ENCODE data around the gene PMF1.
"Not testable (repeated sequence)": the region's sequence is repeated elsewhere in the genome, so short reads cannot be mapped to it uniquely, and the experiment has no call there.

The PMF1 gene

DNA sequence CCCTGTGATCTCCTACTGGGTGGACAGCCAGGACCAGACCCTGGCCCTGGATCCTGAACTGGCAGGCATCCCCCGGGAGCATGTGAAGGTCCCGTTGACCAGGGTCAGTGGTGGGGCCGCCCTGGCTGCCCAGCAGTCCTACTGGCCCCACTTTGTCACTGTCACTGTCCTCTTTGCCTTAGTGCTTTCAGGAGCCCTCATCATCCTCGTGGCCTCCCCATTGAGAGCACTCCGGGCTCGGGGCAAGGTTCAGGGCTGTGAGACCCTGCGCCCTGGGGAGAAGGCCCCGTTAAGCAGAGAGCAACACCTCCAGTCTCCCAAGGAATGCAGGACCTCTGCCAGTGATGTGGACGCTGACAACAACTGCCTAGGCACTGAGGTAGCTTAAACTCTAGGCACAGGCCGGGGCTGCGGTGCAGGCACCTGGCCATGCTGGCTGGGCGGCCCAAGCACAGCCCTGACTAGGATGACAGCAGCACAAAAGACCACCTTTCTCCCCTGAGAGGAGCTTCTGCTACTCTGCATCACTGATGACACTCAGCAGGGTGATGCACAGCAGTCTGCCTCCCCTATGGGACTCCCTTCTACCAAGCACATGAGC, 36.1 kb upstream of the PMF1 start:
- TF ChIP-seq, protein P1, sequence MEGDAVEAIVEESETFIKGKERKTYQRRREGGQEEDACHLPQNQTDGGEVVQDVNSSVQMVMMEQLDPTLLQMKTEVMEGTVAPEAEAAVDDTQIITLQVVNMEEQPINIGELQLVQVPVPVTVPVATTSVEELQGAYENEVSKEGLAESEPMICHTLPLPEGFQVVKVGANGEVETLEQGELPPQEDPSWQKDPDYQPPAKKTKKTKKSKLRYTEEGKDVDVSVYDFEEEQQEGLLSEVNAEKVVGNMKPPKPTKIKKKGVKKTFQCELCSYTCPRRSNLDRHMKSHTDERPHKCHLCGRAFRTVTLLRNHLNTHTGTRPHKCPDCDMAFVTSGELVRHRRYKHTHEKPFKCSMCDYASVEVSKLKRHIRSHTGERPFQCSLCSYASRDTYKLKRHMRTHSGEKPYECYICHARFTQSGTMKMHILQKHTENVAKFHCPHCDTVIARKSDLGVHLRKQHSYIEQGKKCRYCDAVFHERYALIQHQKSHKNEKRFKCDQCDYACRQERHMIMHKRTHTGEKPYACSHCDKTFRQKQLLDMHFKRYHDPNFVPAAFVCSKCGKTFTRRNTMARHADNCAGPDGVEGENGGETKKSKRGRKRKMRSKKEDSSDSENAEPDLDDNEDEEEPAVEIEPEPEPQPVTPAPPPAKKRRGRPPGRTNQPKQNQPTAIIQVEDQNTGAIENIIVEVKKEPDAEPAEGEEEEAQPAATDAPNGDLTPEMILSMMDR (IDR thresholded peaks at IDR 0.05; ENCODE audit: borderline replicate concordance, control extremely low read depth, extremely low read depth, insufficient read depth, missing control alignments), result no peak
- DNase-seq (ENCODE audit: low spot score), result peak; percentile 32
- in situ Hi-C loops (cut with MboI; ENCODE audit: low sequenced_read_pairs, unreplicated experiment), result no loop called here

DNA sequence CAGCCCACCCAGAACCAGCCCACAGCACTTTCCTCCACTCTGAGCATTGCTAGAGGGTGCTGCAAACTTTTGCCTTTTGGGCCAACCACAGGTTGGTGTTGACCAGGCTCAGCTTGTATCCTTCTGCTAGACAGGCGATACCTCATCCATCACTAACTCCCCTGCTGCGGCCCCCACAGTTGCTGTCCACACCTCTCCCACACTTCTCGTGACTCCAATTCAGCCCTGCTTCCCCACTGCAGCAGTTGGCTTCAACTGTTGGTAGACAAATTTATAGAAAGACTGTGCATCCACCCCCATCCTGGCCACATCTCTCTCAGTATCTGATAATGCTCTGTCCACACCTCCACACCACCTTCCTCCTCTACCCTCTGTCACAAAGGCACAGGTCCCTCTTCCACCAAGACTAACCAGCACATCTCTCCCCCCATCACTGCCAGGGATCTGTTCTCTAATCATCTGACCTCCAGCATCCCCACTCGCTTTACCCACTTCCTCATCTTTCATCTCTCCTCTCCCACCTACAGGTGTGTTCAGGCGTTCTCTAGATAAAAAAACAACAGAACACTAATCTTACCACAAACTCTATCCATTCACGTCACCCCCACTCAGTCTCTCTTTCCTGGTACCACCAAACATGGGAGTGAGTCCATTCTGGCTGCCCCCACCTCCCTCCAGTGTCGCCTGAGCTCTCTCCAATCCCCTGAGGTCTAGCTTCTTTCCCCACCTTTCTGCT, 34.7 kb upstream of the PMF1 start:
- DNase-seq (ENCODE audit: low spot score), result peak; percentile 36
- in situ Hi-C loops (cut with MboI; ENCODE audit: low sequenced_read_pairs, unreplicated experiment), result no loop called here
- TF ChIP-seq, protein P1 (IDR thresholded peaks at IDR 0.05; ENCODE audit: borderline replicate concordance, control extremely low read depth, extremely low read depth, insufficient read depth, missing control alignments), result no peak

DNA sequence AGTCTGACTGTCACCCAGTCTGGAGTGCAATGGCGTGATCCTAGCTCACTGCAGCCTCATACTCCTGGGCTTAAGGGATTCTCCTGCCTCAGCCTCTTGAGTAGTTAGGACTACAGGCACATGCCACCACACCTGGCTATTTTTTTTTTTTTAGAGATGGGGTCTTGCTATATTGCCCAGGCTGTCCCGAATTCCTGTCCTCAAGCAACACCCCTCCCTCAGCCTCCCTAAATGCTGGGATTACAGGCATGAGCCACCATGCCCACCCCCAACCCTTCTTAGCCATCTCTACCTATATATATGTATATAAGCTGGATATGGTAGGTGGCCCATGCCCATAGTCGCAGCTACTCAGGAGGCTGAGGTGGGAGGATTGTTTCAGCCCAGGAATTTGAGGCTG, 32.3 kb upstream of the PMF1 start:
- DNase-seq (ENCODE audit: low spot score), result no peak
- TF ChIP-seq, protein P1 (IDR thresholded peaks at IDR 0.05; ENCODE audit: borderline replicate concordance, control extremely low read depth, extremely low read depth, insufficient read depth, missing control alignments), result no peak
- in situ Hi-C loops (cut with MboI; ENCODE audit: low sequenced_read_pairs, unreplicated experiment), result no loop called here

DNA sequence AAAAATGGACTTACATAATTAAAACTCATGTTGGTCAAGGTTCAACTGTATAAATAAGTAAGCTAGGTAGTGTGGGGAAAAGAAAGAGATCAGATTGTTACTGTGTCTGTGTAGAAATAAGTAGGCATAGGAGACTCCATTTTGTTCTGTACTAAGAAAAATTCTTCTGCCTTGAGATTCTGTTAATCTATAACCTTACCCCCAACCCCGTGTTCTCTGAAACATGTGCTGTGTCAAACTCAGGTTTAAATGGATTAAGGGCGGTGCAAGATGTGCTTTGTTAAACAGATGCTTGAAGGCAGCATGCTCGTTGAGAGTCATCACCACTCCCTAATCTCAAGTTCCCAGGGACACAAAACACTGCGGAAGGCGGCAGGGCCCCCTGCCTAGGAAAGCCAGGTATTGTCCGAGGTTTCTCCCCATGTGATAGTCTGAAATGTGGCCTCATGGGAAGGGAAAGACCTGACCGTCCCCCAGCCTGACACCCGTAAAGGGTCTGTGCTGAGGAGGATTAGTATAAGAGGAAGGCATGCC, 31.3 kb upstream of the PMF1 start:
- in situ Hi-C loops (cut with MboI; ENCODE audit: low sequenced_read_pairs, unreplicated experiment), result not testable (repeated sequence)

DNA sequence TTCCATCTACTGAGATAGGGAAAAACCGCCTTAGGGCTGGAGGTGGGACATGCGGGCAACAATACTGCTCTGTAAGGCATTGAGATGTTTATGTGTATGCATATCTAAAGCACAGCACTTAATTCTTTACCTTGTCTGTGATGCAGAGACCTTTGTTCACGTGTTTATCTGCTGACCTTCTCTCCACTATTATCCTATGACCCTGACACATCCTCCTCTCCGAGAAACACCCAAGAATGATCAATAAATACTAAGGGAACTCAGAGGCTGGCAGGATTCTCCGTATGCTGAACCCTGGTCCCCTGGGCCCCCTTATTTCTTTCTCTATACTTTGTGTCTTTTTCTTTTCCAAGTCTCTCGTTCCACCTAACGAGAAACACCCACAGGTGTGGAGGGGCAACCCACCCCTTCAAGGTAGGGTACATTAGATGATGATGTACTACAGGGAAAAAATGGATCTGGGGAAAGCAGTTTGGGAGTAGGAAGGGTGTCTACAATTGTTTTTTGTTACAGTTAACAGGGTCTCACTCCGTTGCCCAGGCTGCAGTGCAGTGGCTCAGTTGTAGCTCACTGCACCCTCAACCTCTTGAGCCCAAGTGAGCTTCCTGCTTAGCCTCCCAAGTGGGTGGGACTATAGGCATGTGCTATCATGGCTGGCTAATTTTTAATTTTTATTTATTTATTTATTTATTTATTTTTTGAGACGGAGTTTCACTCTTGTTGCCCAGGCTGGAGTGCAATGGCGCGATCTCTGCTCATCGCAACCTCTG, 30.6 kb upstream of the PMF1 start:
- in situ Hi-C loops (cut with MboI; ENCODE audit: low sequenced_read_pairs, unreplicated experiment); DNase-seq (ENCODE audit: low spot score): not testable (repeated sequence)

More for the DNA sequence above, 31.3 kb upstream of the PMF1 start:
- not testable (repeated sequence) for DNase-seq (ENCODE audit: low spot score)

DNA sequence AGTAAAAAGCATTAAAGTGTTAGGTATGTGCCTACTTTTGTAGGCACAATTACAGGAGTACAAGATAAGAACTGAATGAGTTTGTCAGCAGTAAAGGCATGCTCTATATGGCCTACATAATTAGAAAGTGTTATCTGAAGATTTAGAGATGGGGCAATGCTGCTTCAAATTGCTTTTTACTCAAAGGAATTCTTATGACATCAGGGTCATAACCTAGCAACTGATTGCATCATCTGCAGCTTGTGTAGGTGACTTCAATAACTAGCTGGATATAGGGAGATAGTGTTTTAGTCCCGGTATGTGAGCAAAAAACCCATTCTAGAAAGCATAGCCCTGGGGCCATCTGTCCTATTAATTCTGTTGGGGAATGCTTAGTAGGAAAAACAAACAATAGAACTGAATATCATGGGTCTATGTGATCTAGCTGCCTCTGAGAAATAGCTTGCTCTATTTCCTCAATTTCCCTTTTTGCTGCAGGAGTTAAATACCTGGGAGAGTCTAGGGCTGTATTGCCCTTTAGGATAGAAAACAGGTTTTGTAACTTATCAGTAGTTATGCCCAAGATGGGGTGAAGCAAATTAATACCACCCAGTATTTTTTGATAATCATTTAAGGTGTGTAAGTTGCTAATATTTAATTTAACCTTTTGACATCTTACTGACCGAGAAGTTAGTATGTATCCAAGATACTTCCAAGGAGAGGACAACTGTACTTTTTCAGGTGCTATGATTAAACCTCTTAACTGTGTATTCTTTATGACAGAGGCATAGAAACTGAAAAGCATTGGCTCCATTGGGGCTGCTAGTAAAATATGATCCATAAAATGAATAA, 26.2 kb upstream of the PMF1 start:
- DNase-seq (ENCODE audit: low spot score); in situ Hi-C loops (cut with MboI; ENCODE audit: low sequenced_read_pairs, unreplicated experiment): not testable (repeated sequence)

DNA sequence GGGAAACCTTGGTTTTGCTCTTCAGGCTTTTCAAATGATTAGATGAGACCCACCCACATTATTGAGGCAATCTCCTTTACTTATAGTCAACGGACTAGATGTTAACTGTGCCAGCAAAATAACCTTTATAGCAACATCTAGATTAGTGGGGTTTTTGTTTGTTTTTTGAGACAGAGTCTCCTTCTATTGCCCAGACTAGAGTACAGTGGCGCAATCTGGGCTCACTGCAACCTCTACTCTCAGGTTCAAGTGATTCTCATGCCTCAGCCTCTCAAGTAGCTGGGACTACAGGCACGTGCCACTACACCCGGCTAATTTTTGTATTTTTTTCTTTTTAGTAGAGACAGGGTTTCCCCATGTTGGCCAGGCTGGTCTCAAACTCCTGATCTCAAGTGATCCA, 22.5 kb upstream of the PMF1 start:
- in situ Hi-C loops (cut with MboI; ENCODE audit: low sequenced_read_pairs, unreplicated experiment); DNase-seq (ENCODE audit: low spot score): not testable (repeated sequence)

DNA sequence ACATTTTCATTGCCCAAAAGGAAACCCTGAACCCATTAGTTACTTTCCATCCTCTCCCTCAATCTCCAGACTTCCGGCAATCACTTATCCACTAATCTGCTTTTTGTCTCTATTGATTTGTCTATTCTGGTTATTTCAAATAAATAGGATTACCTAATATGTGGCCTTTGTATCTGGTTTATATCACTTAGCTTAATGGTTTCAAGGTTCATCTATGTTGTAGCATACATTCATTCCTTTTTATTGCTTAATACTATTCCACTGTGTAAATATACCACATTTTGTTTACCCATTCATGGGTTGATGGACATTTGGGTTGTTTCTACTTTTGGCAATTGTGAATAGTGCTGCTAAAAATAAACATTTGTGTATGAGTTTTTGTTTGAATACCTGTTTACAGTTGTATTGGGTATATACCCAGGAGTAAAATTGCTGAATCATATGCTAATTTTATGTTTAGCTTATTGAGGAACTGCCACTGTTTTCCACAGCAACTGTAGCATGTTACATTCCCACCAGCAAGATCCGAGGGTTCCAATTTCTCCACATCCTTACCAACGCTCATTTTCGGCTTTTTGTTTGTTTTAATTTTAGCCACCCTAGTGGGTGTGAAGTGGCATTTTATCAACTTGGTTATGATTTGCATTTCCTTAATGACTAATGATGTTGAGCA, 21.4 kb upstream of the PMF1 start:
- in situ Hi-C loops (cut with MboI; ENCODE audit: low sequenced_read_pairs, unreplicated experiment), result no loop called here
- DNase-seq (ENCODE audit: low spot score), result no peak
- TF ChIP-seq, protein P1 (IDR thresholded peaks at IDR 0.05; ENCODE audit: borderline replicate concordance, control extremely low read depth, extremely low read depth, insufficient read depth, missing control alignments), result no peak

Measured in GM13976 (cell line).